Heart left ventricle (tissue), 13 donors: ENCODE data around the gene FCRL2.

Experiments
- CTCF ChIP-seq, 12 donors: fragments of 200-600 bp; sonication (generic) in 4 of 12; IDR thresholded peaks; one replicate each; pipeline versions ENCODE4 v1.5.0 to v1.8.0; 2018 to 2022; ENCODE audit warnings: antibody characterized with exemption in 12 of 12, mild to moderate bottlenecking in 5 of 12
- POLR2A ChIP-seq, 2 donors: fragments of 450-650 bp; IDR thresholded peaks; one replicate each; pipeline ENCODE4 v1.6.1; 2017; ENCODE audit warnings: antibody characterized with exemption in 2 of 2, mild to moderate bottlenecking in 2 of 2, moderate library complexity in 2 of 2
- donor health status: ischemic (EF 13 %, LVEDD 7.1; RV severe dilation, severe dysfunction).
- donor health status: DM: no; HTN: yes; CAD: no.
- donor health status: DM: no; HTN: no; CAD: no.
- donor health status: ischemic (EF 25% LVEDD 6.9; RV normal size, moderate dysfunction).
- donor health status: ischemic (EF 25% LVEDD 5.7; RV mildly dilated, moderate dysfunction).
- donor health status: ischemic (EF 35%, LVEDD 5.7; RV mildly dilated, moderate dysfunction).
- donor health status: nonischemic (EF 11% LVEDD 7.7; RV severe dilation, severe dysfunction).
- donor health status: DM: yes; HTN: yes; CAD: no.
- donor health status: PGD.
- donor health status: ischemic (EF 29% LVEDD 5.4; RV normal size, mild dysfunction).
- donor health status: nonischemic (EF 23%, LVEDD 6.1; RV moderate dilation, normal function).

GRCh38 chr1:157785248-157785647, 8.3 kb upstream of the FCRL2 start:
- TF ChIP-seq POLR2A (IDR thresholded peaks at IDR 0.05) (no peak), CTCF (IDR thresholded peaks at IDR 0.05) (no peak)
